Testis (tissue), 2 donors: Measurements from ENCODE around the gene CNKSR3.

Experiments used
- CTCF ChIP-seq, 3 experiments: fragments of 450-650 bp in 2 of 3; fragments of 200-600 bp in 1 of 3; sonication (generic) in 1 of 3; IDR thresholded peaks; one replicate each; pipeline ENCODE4 v1.5.1; 2016 to 2019; ENCODE audit warnings: antibody characterized with exemption in 3 of 3, mild to moderate bottlenecking in 2 of 3, moderate library complexity in 1 of 3
- POLR2A ChIP-seq: fragments of 450-650 bp; IDR thresholded peaks from one replicate; pipeline ENCODE4 v1.6.1; 2017; ENCODE audit warnings: antibody characterized with exemption, mild to moderate bottlenecking, moderate library complexity

DNA sequence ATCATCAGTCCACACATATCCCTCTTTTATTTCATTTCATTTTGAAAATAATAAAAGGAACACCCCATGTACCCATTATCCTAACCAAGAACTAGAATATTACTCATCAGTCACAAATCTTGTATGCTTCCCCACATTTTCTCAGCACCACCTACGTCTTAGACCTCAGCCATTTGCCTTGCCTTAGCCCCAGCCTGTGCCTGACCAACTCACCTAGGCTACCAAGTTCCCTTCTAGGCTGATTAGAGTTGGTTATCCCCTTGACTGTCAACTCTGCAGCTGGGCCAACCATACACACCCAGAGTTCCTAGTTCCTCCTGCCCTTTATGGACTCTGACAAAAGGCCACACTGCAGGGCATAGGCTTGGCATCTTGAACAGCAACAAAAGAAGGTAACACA is 120.5 kb downstream of the CNKSR3 start:
- TF ChIP-seq CTCF (IDR thresholded peaks at IDR 0.05): no peak
- no peak for TF ChIP-seq POLR2A
